ENCODE results near the gene PLXDC1. TPM values are rescaled to one million over a fixed set of nuclear protein-coding genes. Genes with fewer than 3 reads are reported as not detected.

PLXDC1 gene
- total RNA-seq, 1 experiment from 2014 or later, result 2.0 TPM

DNA sequence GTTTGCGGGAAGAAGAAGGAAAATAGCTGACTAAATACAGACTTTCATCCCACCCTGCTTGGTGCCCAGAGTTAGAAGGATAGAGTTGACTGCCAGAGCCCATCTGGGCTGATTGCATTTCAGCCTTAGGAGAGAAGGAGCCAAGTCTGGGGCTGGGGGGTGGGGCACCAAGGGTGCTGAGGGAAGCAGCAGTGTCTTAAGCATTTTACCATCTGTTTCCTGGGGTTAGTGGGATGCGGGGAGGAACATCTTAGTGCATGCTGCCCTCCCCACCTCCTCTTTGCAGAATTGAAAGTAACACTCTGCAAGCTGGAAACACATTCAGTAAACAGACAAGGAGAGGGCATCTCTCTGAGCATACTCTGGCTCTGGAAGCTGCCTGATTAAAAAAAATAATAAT is 16.0 kb upstream of the PLXDC1 start:
- H3K79me2 ChIP-seq (ENCODE audit: insufficient read depth, low read length), result no peaks in the 10 kb centered on the region
- H3K4me1 ChIP-seq (ENCODE audit: insufficient read depth, low read length), result no peaks in the 10 kb centered on the region; the same call in 1 of the 2 replicates
- H2BK15ac ChIP-seq (ENCODE audit: low read depth, low read length), result no peak overlapping the region
- no peak overlapping the region for H3K56ac ChIP-seq (ENCODE audit: insufficient read length, low read depth, low read length)
- H3K18ac ChIP-seq (ENCODE audit: insufficient read length, low read depth, low read length), result no peak overlapping the region
- no peak for TF ChIP-seq CTCF (conservative IDR thresholded peaks at IDR 0.05)
- Mint-ChIP-seq H3K9me3 (peaks cover 4 to 8% of the 10 kb centered on the region in 2 experiments), H3K4me1 (peaks cover 31 to 33% of the 10 kb centered on the region in 2 experiments), H3K27me3 (ENCODE audit: low read depth) (peaks cover 40% of the 10 kb centered on the region), H3K27ac (no peak overlapping the region), H3K36me3 (ENCODE audit: insufficient read depth in 1 of 3, low read depth in 3 of 3) (peaks cover 3 to 8% (median 7%) of the 10 kb centered on the region in 3 experiments; a peak in 5 of 7 replicates), H3K4me3 (no peak overlapping the region; a peak in 1 of 5 replicates)
- H3K27ac ChIP-seq (ENCODE audit: insufficient read length, low read depth, low read length), result no peak overlapping the region
- H3K27me3 ChIP-seq (ENCODE audit: insufficient read depth, low read length), result peaks cover 10% of the 10 kb centered on the region; the same call in 1 of the 2 replicates
- no peak overlapping the region for H2AFZ ChIP-seq (ENCODE audit: low read length)
- H3K14ac ChIP-seq (ENCODE audit: insufficient read depth, low read length), result no peak overlapping the region
- no peaks in the 10 kb centered on the region for H4K20me1 ChIP-seq (ENCODE audit: control insufficient read depth, insufficient read depth, insufficient read length)
- H3T11ph ChIP-seq (ENCODE audit: low read length), result no peak overlapping the region
- no peak overlapping the region for H4K91ac ChIP-seq (ENCODE audit: insufficient read length, low read depth, low read length)
- no peak overlapping the region for H2AK5ac ChIP-seq (ENCODE audit: insufficient read length, low read length)
- no peak overlapping the region for H3K23ac ChIP-seq (ENCODE audit: insufficient read length, low read depth, low read length)
- H2BK20ac ChIP-seq (ENCODE audit: low read depth, low read length, poor library complexity, severe bottlenecking), result no peak overlapping the region
- H4K5ac ChIP-seq (ENCODE audit: insufficient read length, low read depth, low read length), result no peak overlapping the region
- no peak overlapping the region for H2BK12ac ChIP-seq (ENCODE audit: insufficient read length, low read depth, low read length)
- H3K9ac ChIP-seq (ENCODE audit: extremely low read depth, insufficient read length, low read length), result no peak overlapping the region
- WGBS (ENCODE audit: extremely low coverage, insufficient read length, low lambda C conversion rate), result no CpG with 5 or more reads among the region's 2 CpGs
- DNase-seq, result no peak
- no peak overlapping the region for H2BK5ac ChIP-seq (ENCODE audit: insufficient read length, low read length)
- H3K79me1 ChIP-seq (ENCODE audit: insufficient read depth, low read depth, low read length, poor library complexity, severe bottlenecking), result no peaks in the 10 kb centered on the region
- H4K8ac ChIP-seq (replicated peaks; ENCODE audit: insufficient read length, low read depth, low read length), result no peak overlapping the region
- peaks cover 9% of the 10 kb centered on the region for H3K23me2 ChIP-seq (ENCODE audit: insufficient read length, low read depth, low read length, poor library complexity, severe bottlenecking)
- no peak overlapping the region for H2BK120ac ChIP-seq (ENCODE audit: low read depth, low read length, poor library complexity, severe bottlenecking)
- no peak overlapping the region for H3K4me2 ChIP-seq (ENCODE audit: insufficient read depth, insufficient read length, low read length)
- no peak overlapping the region for H3K4ac ChIP-seq (ENCODE audit: low read depth, low read length)
- no peaks in the 10 kb centered on the region for H3K9me3 ChIP-seq (ENCODE audit: control insufficient read depth, low read depth, low read length)
